Subcutaneous abdominal adipose tissue (tissue), 5 donors: Measurements from ENCODE around the gene DZANK1.
"Not testable (repeated sequence)": the region's sequence is repeated elsewhere in the genome, so short reads cannot be mapped to it uniquely, and the experiment has no call there.

Experiments
- H3K27ac ChIP-seq: one replicate; pipeline ENCODE4 v1.7.0; 2013; ENCODE audit warnings: low read depth, mild to moderate bottlenecking, inconsistent platforms, low read length, moderate library complexity
- H3K27me3 ChIP-seq, 5 donors: one replicate each; pipeline ENCODE4 v1.7.0; 2013; ENCODE audit warnings: low read length in 5 of 5, inconsistent platforms in 1 of 5; ENCODE audit not compliant: control insufficient read depth in 5 of 5, insufficient read depth in 4 of 5
- H3K36me3 ChIP-seq, 5 donors: one replicate each; pipeline ENCODE4 v1.7.0; 2013; ENCODE audit warnings: low read length in 5 of 5; ENCODE audit not compliant: control insufficient read depth in 5 of 5, insufficient read depth in 5 of 5
- H3K4me1 ChIP-seq, 5 donors: one replicate each; pipeline ENCODE4 v1.7.0; 2013; ENCODE audit warnings: low read length in 5 of 5, mild to moderate bottlenecking in 3 of 5, moderate library complexity in 1 of 5; ENCODE audit not compliant: control insufficient read depth in 5 of 5, insufficient read depth in 5 of 5
- H3K4me3 ChIP-seq, 5 donors: one replicate each; pipeline ENCODE4 v1.7.0; 2013; ENCODE audit warnings: low read length in 5 of 5, low read depth in 1 of 5
- H3K9ac ChIP-seq, 5 donors: one replicate each; pipeline ENCODE4 v1.7.0; 2013; ENCODE audit warnings: low read length in 5 of 5, mild to moderate bottlenecking in 4 of 5, moderate library complexity in 3 of 5
- H3K9me3 ChIP-seq, 5 donors: one replicate each; pipeline ENCODE4 v1.7.0; 2013; ENCODE audit warnings: low read length in 5 of 5; ENCODE audit not compliant: control insufficient read depth in 5 of 5
- donor health status: healthy.
- donor health status: healthy.
- donor health status: healthy.
- donor health status: healthy.
- donor health status: healthy.

Gene DZANK1

GRCh38 chr20:18361678-18362077 lies 105.2 kb downstream of the DZANK1 start:
- no peak overlapping the region for H3K27ac ChIP-seq
- no peak overlapping the region for H3K4me3 ChIP-seq
- H3K27me3 ChIP-seq = no peaks in the 10 kb centered on the region
- H3K9ac ChIP-seq = no peak overlapping the region
- peaks cover 0 to 8% (median 4%) of the 10 kb centered on the region in 5 donors for H3K4me1 ChIP-seq
- H3K9me3 ChIP-seq = no peaks in the 10 kb centered on the region
- no peaks in the 10 kb centered on the region for H3K36me3 ChIP-seq

- no peak overlapping the region for H3K27ac ChIP-seq
- no peaks in the 10 kb centered on the region for H3K9me3 ChIP-seq
- H3K4me1 ChIP-seq = no peaks in the 10 kb centered on the region
- no peak overlapping the region for H3K4me3 ChIP-seq
- H3K36me3 ChIP-seq = no peaks in the 10 kb centered on the region
- no peaks in the 10 kb centered on the region for H3K27me3 ChIP-seq
- H3K9ac ChIP-seq = no peak overlapping the region
Measured at GRCh38 chr20:18360635-18361034, 106.2 kb downstream of the DZANK1 start.

GRCh38 chr20:18359854-18360253 lies 107.0 kb downstream of the DZANK1 start:
- H3K9me3 ChIP-seq = no peaks in the 10 kb centered on the region
- H3K27ac ChIP-seq = no peak overlapping the region
- no peaks in the 10 kb centered on the region for H3K27me3 ChIP-seq
- H3K36me3 ChIP-seq = no peaks in the 10 kb centered on the region
- H3K4me3 ChIP-seq = no peak overlapping the region
- H3K4me1 ChIP-seq = no peaks in the 10 kb centered on the region
- no peak overlapping the region for H3K9ac ChIP-seq

GRCh38 chr20:18349749-18350148 lies 117.1 kb downstream of the DZANK1 start:
- not testable (repeated sequence) for H3K4me3 ChIP-seq, H3K36me3 ChIP-seq, H3K4me1 ChIP-seq, H3K9ac ChIP-seq, H3K27ac ChIP-seq, H3K27me3 ChIP-seq, H3K9me3 ChIP-seq
